ENCODE results near the gene KRTAP10-2. TPM values are rescaled to one million over a fixed set of nuclear protein-coding genes. Genes with fewer than 3 reads are reported as not detected.
"Not testable (repeated sequence)": the region's sequence is repeated elsewhere in the genome, so short reads cannot be mapped to it uniquely, and the experiment has no call there.

KRTAP10-2 gene
- total RNA-seq, 3 donors from 2014 or later, result not detected

DNA sequence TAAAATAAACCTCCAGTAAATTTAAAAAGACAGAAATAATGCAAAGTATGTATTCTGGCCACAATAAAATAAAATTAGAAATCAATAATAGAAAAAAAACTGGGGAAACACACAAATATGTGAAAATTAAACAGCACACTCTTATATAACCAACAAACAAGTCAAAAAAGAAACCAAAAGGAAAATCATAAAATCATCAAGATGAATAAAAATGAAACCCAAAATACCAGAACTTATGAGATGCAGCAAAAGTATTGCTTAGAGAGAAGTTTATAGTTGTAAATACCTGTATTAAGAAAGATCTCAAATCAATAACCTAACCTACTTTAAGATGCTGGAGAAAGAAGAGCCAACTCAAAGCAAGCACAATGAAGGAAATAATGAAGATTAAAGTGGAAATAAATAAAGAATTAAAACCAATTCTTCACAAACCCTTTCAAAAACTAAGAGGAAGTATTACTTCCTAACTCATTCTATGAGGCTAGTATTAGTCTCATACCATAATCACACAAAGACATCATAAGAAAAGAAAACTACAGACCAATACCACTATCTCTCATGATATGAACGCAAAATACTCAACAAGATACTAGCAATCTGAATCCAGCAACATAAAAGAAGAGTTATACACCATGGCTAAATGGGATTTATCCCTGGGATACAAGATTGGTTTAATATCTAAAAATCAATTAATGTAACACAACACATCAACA is 13.7 kb upstream of the KRTAP10-2 start:
- Histone ChIP-seq H3K4me1 (no peaks in the 10 kb centered on the region), H3K9me3 (peaks cover 1 to 6% of the 10 kb centered on the region in 2 donors), H3K27me3 (peaks cover 0 to 9% of the 10 kb centered on the region in 2 donors), H3K36me3 (no peaks in the 10 kb centered on the region), H3K4me3 (no peak overlapping the region), H3K27ac (no peak overlapping the region)
- TF ChIP-seq POLR2AphosphoS5 (IDR thresholded peaks at IDR 0.05), result no peak
- TF ChIP-seq, protein P1, sequence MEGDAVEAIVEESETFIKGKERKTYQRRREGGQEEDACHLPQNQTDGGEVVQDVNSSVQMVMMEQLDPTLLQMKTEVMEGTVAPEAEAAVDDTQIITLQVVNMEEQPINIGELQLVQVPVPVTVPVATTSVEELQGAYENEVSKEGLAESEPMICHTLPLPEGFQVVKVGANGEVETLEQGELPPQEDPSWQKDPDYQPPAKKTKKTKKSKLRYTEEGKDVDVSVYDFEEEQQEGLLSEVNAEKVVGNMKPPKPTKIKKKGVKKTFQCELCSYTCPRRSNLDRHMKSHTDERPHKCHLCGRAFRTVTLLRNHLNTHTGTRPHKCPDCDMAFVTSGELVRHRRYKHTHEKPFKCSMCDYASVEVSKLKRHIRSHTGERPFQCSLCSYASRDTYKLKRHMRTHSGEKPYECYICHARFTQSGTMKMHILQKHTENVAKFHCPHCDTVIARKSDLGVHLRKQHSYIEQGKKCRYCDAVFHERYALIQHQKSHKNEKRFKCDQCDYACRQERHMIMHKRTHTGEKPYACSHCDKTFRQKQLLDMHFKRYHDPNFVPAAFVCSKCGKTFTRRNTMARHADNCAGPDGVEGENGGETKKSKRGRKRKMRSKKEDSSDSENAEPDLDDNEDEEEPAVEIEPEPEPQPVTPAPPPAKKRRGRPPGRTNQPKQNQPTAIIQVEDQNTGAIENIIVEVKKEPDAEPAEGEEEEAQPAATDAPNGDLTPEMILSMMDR (IDR thresholded peaks at IDR 0.05), result no peak
- no peak for DNase-seq (ENCODE audit: low spot score in 2 of 2)
- intact Hi-C loops (cut with DNase I; ENCODE audit: low total_unique reads), result no loop called here

DNA sequence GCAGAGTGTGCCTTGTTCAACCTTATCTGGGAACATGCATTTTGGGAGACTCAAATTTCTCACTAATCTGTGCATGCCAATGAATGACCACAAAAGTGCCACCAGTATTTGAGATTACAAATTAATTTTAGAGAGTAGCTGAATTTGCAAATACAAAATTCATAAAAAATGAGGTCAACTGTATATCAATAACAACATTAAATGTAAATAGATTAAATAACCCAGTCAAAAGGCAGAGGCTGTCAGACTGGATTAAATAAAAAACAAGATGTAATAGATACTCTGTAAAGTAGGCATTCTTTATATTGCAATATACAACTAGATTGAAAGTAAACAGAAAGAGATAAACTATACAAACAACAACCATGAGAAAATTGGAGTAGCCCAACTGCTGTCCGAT is 12.8 kb upstream of the KRTAP10-2 start:
- intact Hi-C loops (cut with DNase I; ENCODE audit: low total_unique reads), result no loop called here
- Histone ChIP-seq H3K4me1 (no peaks in the 10 kb centered on the region), H3K36me3 (no peaks in the 10 kb centered on the region), H3K4me3 (no peak overlapping the region), H3K27me3 (peaks cover 0 to 5% of the 10 kb centered on the region in 2 donors), H3K9me3 (peaks cover 6% of the 10 kb centered on the region in 2 donors), H3K27ac (no peak overlapping the region)
- DNase-seq (ENCODE audit: low spot score in 2 of 2), result no peak
- TF ChIP-seq POLR2AphosphoS5 (IDR thresholded peaks at IDR 0.05) (no peak), POLR2A (IDR thresholded peaks at IDR 0.05) (no peak)
- TF ChIP-seq, protein P1 (IDR thresholded peaks at IDR 0.05), result no peak

DNA sequence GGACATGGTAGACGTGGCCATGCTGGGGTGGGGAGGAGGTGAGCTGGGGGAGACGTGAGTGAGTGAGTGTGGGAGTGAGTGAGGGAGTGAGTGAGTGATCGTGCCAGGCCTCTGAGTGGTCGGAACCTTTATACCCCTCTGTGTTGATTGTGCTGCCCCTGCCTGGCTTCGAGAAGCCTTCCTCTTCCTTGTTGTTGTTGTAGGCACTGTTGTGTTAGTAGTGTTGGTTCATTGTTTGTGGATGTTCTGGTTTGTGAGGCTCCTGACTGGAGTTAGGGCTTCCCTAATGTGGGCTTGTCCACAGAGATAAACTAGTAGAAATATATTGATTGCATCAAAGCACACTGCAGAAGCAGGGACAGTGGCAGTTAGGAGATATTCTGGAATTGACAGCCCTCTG is 7.4 kb upstream of the KRTAP10-2 start, which contains the start of gene KRTAP10-3:
Gene KRTAP10-3 (minus strand): TSS at position 101 of the 400 bp plus-strand sequence. CDS start 80 bp downstream, at position 21.
- TF ChIP-seq POLR2AphosphoS5 (IDR thresholded peaks at IDR 0.05) (no peak), POLR2A (IDR thresholded peaks at IDR 0.05) (no peak)
- TF ChIP-seq, protein P1 (IDR thresholded peaks at IDR 0.05), result no peak
- Histone ChIP-seq H3K4me1 (no peaks in the 10 kb centered on the region), H3K27me3 (peaks cover 0 to 32% of the 10 kb centered on the region in 2 donors), H3K27ac (no peak within 1 kb of the TSS), H3K9me3 (peaks cover 6 to 11% of the 10 kb centered on the region in 2 donors), H3K36me3 (no peaks in the 10 kb centered on the region), H3K4me3 (no peak within 1 kb of the TSS)
- DNase-seq (ENCODE audit: low spot score in 2 of 2), result no peak
- intact Hi-C loops (cut with DNase I; ENCODE audit: low total_unique reads), result no loop called here

DNA sequence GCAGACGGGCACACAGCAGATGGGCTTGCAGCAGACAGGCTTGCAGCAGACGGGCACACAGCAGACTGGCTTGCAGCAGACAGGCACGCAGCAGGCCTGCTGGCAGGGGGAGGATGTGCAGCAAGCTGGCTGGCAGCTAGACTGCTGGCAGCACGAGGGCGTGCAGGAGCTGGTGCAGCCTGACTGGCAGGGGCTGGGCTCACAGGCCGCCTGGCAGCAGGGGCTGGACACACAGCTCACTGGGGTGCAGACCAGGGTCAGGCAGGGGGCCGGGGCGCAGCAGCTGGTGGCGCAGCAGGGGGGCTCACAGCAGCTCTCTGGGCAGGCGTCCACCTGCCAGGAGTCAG is 7.0 kb upstream of the KRTAP10-2 start:
- H3K4me3 ChIP-seq; DNase-seq (ENCODE audit: low spot score in 2 of 2); H3K27ac ChIP-seq; H3K36me3 ChIP-seq; H3K4me1 ChIP-seq; intact Hi-C loops (cut with DNase I; ENCODE audit: low total_unique reads): not testable (repeated sequence)
- Histone ChIP-seq H3K27me3 (peaks cover 0 to 32% of the 10 kb centered on the region in 2 donors), H3K9me3 (peaks cover 6 to 11% of the 10 kb centered on the region in 2 donors)

DNA sequence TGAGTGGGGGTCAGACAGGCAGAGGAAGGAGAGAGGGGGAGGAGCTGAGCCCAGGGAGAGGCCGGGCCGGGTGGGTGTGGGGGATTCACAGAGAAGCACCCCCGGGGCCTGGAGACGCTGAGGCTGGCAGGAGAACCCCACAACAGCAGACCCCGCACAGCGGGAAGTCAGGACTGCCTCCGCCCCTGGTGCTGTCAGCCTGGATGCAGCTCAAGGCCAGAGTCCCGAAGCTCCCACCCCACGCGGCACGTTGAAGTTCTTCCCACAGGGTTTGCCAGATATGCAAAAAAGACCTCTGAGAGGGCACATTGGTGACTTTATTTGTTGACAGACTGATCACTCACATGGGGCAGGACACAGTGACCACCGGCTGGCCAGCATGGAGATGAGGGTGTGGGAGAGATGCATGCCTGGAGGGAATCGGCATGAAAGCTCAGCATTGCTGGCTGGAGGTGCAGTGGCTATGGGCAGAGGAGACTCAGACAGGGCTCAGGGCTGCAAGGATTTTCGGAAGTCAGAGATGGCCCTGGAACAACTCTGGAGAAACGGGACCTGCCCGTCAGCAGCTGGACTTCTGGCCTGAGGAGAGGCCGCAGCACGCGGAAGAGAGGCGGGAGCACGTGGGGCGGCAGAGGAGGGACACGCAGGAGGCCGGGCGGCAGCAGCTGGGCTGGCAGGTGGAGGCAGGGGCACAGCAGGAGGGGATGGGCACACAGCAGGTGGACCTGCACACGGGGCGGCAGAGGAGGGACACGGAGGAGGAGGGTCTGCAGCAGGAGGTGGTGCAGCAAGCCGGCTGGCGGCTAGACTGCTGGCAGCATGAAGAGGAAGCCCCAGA is 6.4 kb upstream of the KRTAP10-2 start:
- Histone ChIP-seq H3K4me1 (no peaks in the 10 kb centered on the region), H3K36me3 (no peaks in the 10 kb centered on the region), H3K4me3 (no peak overlapping the region), H3K27me3 (peaks cover 0 to 35% of the 10 kb centered on the region in 2 donors), H3K27ac (no peak overlapping the region), H3K9me3 (peaks cover 6 to 7% of the 10 kb centered on the region in 2 donors)
- TF ChIP-seq POLR2A (IDR thresholded peaks at IDR 0.05) (no peak), POLR2AphosphoS5 (IDR thresholded peaks at IDR 0.05) (no peak)
- TF ChIP-seq, protein P1 (IDR thresholded peaks at IDR 0.05), result no peak
- DNase-seq (ENCODE audit: low spot score in 2 of 2), result peak in 1 of 2 donors; percentile 50
- intact Hi-C loops (cut with DNase I; ENCODE audit: low total_unique reads), result no loop called here

Measured in breast epithelium (tissue), 4 donors.